ENCODE measurements around the gene SLC22A23. TPM values are rescaled to one million over a fixed set of nuclear protein-coding genes. Genes with fewer than 3 reads are reported as not detected.
A peak's percentile ranks its signal among the peaks of the same experiment; 100 is the strongest.

Gene SLC22A23
- total RNA-seq, 4 donors from 2014 or later = 16.6 to 21.8 (median 17.6) TPM

GRCh38 chr6:3384241-3385143 is 72.4 kb downstream of the SLC22A23 start:
- Histone ChIP-seq H3K9me3 (no peaks in the 10 kb centered on the region), H3K4me1 (peaks cover 45 to 50% of the 10 kb centered on the region in 2 donors), H3K4me3 (replicated peaks in 1 of 3) (no peak overlapping the region), H3K27ac (peak overlapping the region; percentile 63 to 87 (median 65)), H3K36me3 (no peaks in the 10 kb centered on the region), H3K27me3 (no peaks in the 10 kb centered on the region)
- WGBS, 2 donors = 82 to 91% methylated on average over 9 of the region's 9 CpGs
- intact Hi-C loops (cut with DNase I) = no loop called here
- DNase-seq = no peak
- TF ChIP-seq POLR2A (IDR thresholded peaks at IDR 0.05) = no peak
- TF ChIP-seq CTCF (IDR thresholded peaks at IDR 0.05) = no peak

- Histone ChIP-seq H3K4me3 (replicated peaks in 1 of 3) (no peak overlapping the region), H3K9me3 (no peaks in the 10 kb centered on the region), H3K27me3 (no peaks in the 10 kb centered on the region), H3K4me1 (peaks cover 45 to 50% of the 10 kb centered on the region in 2 donors), H3K36me3 (no peaks in the 10 kb centered on the region), H3K27ac (peak overlapping the region in 2 of 3 donors; percentile 1 to 65)
- peak; percentile 53 to 73 for DNase-seq
- intact Hi-C loops (cut with DNase I) = no loop called here
- 56 to 72% methylated on average over 8 of the region's 8 CpGs for WGBS, 2 donors
- TF ChIP-seq CTCF (IDR thresholded peaks at IDR 0.05) = no peak
- no peak for TF ChIP-seq POLR2A (IDR thresholded peaks at IDR 0.05)
Observed at GRCh38 chr6:3383525-3383924, 73.3 kb downstream of the SLC22A23 start.

- Histone ChIP-seq H3K27me3 (no peaks in the 10 kb centered on the region), H3K27ac (peak overlapping the region in 2 of 3 donors; percentile 44 to 65), H3K36me3 (no peaks in the 10 kb centered on the region), H3K4me3 (replicated peaks in 1 of 3) (no peak overlapping the region), H3K4me1 (peaks cover 45 to 50% of the 10 kb centered on the region in 2 donors), H3K9me3 (no peaks in the 10 kb centered on the region)
- 90 to 91% methylated on average over 8 of the region's 8 CpGs for WGBS, 2 donors
- TF ChIP-seq CTCF (IDR thresholded peaks at IDR 0.05) (no peak), POLR2A (IDR thresholded peaks at IDR 0.05) (no peak)
- intact Hi-C loops (cut with DNase I) = no loop called here
- DNase-seq = no peak
Observed at GRCh38 chr6:3382326-3383279, 74.2 kb downstream of the SLC22A23 start.

GRCh38 chr6:3381233-3381921 is 75.5 kb downstream of the SLC22A23 start:
- peak; percentile 78 to 84 for DNase-seq
- Histone ChIP-seq H3K27ac (peak overlapping the region; percentile 14 to 44 (median 17)), H3K4me3 (replicated peaks in 1 of 3) (no peak overlapping the region), H3K4me1 (peaks cover 45 to 47% of the 10 kb centered on the region in 2 donors), H3K9me3 (no peaks in the 10 kb centered on the region), H3K27me3 (no peaks in the 10 kb centered on the region), H3K36me3 (no peaks in the 10 kb centered on the region)
- TF ChIP-seq CTCF (IDR thresholded peaks at IDR 0.05) (no peak), POLR2A (IDR thresholded peaks at IDR 0.05) (no peak)
- intact Hi-C loops (cut with DNase I) = no loop called here
- 37% methylated on average over 5 to 6 of the region's 6 CpGs for WGBS, 2 donors
